DMS153 treated with DMSO at 0.1 percent for 48 hours (cell line): ENCODE measurements around the gene UTS2R.
"Not testable (repeated sequence)": the region's sequence is repeated elsewhere in the genome, so short reads cannot be mapped to it uniquely, and the experiment has no call there.

Source experiments
- DNase-seq: peaks from one replicate; lab custom pipeline; 2025; ENCODE audit not compliant: unreplicated experiment; lab: John Stamatoyannopoulos, UW

The UTS2R gene

DNA sequence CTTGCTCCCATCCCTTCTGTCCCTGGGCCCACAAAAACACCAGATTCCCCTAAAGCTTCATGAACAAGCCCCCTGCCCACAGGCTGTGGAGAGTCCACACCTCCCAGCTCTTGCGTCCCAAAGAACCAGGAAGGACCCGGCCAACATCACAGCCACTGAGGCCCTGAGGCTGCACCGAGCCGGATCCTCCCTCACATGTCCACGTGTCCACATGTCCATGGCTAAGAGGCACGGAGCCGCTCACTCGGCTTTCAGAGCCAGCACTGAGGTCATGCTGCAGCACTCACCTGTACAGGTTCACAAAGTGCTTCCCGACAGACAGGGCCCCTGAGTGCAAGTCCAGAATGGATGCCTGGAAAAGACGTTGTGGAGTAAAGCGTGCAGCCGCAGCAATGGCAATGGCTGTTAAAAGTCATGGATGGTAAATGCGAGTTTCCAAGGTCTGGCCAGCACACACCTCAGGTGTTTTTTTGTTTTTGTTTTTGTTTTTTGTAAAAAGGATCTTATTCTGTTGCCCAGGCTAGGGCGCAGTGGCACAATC, 34.6 kb downstream of the UTS2R start:
- no peak for DNase-seq

DNA sequence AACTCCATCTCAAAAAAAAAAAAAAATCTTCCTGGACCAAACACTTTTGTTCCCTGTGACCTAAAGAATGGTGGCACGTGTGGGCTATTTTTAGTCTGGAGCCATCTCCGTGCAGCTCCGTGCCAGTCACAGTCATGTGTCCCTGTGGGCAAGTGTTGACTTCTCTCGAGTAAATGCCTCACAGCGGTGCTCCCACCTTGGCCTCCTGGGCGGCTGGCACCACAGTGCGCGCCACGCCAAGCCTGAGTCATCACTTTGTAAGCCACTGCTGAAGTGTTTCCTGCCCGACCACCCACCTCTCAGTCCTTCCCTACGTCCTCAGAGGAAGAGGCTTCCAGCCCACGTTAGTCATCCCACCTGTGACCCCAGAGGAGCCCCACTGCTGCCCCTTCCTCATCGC, 35.7 kb downstream of the UTS2R start:
- DNase-seq, result no peak

DNA sequence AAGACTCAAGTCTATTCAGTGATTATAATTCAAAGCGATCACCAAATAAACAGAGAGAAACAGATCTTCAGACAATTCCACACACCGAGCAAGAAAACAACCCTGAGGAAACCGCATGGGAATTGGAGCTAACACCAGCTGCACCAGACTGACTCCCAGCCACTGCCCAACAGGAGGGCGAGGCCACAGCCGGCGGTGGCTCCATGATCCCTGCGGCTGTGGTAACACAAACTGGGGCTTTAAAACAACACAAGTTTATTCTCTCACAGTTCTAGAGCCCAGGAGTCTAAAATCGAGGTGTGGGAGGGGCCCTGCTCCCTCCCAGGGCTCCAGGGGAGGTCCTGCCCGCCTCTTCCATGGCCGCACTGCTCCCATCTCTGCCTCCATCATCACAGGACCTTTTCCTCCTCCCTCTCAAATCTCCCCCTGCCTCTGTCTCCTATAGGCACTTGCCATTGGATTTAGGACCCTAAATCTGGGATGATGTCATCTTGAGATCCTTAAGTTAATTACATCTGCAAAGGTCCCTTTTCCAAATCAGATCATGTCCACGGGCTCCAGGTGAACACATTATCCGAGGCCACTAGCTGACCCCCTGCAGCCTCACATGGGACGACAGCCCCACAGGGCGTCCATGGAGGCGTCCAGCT, 36.8 kb downstream of the UTS2R start:
- no peak for DNase-seq

DNA sequence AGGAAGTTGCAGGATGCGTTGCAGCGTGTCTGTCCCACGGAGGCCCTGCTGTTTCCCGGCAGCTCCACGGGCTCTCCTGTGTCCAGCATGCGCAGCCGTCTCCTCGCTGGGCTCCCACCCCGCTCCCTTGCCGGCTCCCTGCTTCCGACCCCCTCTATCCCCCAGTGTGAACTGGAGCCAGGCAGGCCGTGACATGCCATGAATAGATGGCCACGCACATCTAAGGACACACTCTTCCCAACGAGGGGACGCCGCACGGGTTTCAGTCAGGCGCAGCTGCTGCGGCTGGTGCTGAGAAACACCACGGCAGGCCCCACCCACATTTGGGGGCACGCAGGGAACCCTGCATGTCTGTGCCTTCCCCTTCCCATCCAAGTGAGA, 37.4 kb downstream of the UTS2R start:
- DNase-seq, result no peak

DNA sequence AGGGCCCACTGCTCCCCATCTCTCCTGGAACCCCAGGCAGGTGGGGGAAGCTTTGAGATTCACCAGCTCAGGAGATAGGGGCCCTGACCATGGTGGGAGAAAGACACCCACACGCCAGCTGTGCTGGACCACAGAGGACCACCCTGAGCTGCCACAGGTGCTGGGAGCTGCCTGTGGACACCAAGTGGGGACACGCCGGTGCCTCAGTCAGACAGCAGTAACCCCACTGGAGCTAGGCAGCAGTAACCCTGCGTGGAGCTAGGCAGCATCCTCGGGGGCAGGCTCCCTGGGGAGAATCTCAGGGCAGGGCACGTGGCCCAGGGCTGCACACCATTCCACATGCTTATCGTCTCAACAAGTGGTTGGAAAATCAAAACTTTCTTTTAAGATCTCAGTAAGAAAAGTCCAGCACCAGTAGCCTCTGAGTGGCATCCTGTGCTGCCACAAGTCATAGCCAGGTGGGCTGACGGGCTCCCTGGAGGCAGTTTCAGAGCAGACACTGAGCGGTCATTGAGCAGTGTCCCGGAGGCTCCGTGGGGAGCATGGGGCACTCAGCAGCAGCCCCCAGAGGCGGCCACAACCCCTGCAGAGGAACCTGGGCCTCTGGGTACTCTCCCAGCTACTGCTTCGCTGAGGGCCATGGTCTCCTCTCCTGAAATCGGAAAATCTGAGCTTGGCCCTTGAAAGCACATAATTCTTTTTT, 38.6 kb downstream of the UTS2R start:
- no peak for DNase-seq

DNA sequence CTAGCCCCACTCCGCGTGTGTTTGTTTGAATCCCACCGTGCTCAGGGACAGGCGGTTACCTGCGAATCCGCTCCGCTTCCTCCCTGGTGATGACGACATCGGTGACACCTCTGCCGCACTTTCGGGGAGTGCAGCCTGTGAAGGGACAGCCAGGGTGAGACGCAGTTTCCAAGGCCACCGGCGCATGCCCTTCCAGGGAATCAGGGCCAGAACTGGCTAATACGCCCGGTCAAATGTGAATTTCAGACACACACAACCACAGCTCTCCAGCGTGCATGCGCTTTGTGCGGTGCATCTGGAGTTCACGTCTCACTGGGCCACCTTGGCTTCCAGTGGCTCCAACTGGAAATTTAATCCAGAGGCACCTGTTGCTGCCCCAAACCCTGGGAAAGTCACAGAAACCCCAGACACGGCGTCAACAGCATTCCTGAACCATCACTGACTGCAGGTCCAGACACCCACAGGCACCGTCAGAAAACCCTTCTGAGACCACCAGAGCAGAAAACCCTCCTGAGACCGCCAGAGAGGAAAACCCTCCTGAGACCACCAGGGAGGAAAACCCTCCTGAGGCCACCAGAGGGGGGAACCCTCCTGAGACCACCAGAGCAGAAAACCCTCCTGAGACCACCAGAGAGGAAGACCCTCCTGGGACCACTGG, 40.0 kb downstream of the UTS2R start:
- DNase-seq, result no peak

DNA sequence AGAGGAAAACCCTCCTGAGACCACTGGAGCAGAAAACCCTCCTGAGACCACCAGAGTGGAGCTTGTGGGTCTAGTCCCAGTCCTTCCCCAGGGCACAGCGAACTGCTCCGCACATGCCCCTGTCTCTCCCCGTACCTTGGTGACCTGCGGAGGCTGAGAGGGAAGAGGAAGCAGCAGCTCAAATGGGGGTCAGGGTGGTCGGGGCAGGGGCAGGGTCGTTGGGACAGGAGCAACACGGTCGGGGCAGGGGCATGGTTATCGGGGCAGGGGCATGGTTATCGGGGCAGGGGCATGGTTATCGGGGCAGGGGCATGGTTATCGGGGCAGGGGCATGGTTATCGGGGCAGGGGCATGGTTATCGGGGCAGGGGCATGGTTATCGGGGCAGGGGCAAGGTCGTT, 40.5 kb downstream of the UTS2R start:
- DNase-seq, result not testable (repeated sequence)

DNA sequence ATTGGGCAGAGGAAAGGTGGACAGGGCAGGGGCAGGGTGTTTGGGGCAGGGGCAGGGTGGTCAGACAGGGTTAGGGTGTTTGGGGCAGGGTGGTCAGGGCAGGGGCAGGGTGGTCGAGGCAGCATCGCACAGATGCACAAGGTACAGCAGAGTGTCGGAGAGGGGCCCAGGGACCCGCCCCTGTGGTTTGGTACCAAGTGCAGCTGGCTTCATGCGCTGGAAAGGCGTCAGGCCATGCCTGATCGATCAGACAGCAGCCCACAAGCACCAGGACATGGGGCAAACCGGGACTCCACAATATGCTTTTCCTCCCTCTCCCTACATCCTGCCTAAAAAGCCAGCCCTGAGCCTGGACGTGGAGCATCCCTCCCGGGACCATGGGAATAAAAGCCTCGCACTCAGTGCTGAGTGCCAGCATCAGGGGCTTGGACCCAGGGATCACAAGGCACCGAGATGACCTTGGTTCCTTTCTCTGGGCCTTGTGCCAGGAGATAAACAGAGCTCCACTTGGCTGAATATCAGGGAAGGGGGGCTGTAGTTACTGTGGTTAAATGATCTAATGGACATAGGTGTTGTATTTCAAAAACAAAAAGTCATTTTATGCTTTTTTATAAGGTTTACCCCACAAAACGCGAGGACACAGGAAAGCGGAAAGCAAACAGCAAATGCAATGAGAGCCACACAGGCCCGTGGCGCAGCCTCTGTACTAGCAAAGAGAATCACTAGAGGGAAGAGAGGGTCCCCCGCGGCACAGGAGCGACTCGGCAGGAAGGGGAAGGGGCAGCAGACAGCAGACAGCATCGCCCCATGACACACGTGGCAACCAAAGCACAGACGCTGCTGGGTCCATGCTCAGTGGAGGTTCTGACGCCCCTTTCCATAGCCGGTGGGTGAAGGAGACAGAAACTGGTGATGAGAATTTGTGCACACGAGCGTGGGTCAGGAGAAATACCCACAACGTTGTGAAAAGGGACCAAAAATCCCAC, 41.3 kb downstream of the UTS2R start:
- peak; percentile 52 for DNase-seq

DNA sequence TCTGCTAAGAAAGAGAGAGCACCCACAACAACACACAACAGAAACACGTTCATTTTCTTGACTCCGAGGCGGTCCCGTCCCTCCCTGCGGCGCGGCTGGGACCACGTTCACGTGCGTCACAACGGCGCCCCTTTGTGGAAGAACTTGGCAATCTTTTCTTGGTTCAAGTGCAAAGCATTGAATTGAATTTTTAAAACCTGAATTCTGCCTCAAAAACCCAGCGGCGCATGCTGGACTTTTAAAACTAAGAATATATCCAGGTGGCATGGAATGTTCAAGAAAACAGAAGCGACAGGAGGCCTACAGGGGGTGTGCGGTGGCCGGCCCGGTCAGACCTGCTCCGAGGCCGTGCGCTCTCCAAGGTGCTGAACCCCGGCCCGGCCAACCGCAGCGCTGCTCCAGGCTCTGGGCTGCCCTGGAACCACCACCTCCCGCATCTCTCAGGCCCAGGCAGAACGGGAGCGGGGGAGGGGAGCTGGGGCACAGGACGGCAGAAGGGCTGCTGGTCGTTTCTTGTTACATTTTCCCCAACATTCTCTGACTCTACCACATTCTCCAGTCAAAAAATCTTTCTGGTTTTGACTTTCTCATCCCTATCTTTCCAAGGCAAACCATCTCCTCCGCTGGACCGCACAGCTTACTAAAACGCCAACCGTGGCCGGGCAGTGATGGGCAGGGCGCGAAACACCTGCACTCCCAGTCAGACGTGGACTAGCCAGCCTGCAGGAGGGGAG, 43.1 kb downstream of the UTS2R start:
- peak; percentile 11 for DNase-seq

DNA sequence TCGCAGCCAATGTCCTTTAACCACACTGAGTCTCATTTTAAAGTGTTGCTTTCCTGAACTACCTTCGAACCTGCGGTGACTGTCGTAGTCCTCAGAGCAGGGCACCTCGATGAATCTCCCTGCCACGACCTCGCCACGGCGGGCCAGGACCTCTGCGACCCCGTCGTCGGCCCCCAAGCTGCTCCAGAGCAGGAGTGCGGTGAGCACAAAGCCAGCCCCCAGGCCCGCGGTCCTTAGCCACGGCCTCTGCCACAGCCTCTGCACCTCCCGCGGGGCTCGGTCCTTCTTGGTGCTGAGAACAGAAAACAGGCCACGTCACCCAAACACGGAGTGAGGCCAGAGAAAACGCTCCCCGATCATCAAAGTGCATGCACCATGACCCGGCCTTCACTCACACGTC, 43.8 kb downstream of the UTS2R start:
- DNase-seq, result no peak

DNA sequence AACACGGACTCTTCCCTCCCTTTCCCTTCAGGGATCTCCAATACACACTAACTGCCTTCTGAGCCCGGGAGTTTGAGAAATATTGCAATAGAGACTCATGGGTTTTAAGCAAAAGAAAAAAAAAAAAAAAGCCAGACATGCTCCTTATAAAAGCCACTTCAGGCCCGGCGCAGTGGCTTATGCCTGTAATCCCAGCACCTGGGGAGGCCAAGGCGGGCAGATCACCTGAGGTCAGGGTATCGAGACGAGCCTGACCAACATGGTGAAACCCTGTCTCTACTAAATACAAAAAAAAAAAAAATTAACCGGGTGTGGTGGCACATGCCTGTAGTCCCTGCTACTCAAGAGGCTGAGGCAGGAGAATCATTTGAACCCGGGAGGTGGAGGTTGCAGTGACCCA, 44.2 kb downstream of the UTS2R start:
- no peak for DNase-seq

DNA sequence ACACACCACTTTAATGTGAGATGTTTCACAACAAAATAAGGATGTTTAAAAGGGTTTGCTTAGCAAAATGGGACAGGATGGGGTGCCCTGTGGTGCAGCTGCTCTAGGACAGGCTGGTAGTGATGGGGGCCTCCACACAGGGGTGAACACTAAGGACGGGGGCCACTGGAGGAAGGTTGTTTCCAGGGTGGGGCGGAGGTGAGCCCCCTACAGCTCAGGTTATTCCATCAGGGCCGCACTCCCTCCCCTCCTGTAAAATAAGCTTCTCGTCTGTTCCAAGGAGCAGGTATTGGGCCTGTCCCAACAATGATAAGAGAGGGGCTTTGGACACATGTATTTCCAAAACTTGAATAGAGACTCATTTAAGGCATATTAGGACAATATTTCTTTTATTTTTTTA, 44.7 kb downstream of the UTS2R start:
- DNase-seq, result no peak

DNA sequence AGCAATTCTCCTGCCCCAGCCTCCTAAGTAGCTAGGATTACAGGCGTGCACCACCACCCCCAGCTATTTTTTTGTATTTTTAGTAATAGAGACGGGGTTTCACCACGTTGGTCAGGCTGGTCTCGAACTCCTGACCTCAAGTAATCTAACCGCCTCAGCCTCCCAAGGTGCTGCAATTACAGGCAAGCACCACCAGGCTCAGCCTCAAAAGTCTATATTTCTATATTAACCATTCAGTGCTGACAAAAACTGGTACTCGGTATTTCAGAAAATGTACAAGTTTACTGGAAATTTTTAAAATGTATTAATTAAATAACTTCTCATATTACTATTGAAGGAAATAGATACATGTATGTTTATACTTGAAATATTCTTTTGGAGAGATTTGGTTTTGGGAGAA, 45.2 kb downstream of the UTS2R start:
- no peak for DNase-seq

DNA sequence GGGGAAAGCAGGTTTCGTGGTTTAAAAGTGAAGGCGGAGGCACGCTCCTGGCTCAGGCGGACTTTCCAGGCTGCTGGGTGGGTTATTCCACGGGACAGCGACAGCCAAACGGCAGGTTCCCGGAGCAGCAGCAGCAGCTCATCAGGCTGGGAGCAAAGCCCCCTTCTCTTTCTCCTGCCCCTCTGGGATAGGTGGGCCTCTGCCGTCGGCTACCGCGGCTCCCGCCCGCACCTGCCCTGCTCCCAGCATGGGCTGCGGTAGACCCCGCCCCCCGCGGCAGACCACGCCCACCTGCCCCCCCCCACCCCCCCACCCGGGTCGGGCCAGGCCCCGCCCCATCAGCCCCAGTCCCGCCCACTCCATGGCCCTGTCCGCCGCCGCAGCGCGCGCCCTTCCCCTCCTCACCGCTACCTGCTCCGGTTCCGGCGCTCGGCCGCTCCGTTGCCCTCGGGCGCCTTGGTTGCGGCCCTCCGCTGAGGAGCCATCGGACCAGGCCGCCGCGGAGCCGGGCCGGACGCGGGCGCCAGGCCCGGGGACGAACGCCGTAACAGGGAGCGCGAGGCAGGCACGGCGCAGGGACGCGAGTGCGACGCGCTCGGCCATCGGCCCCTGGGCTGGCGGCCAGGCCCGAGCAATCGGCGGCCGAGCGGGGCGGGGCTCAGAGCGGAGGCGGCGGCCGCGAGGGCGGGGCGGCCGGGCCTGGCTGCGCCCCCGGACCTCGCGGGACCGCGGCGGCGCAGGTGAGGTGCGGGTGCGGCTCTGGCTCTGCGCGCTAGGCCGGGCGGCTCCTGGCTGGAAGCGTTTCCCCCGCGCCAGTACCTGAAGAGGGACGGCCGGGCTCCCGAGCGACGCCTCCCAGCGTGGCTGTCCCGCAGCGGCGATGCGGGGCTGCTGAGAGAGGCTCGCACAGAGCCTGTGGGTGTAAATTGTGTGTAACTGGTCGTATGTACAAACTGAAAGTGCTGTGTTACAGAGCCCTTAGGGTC, 46.7 kb downstream of the UTS2R start, which contains the start of the genes HEXD and OGFOD3:
Gene HEXD (plus strand): TSS at position 347 of the 986 bp plus-strand sequence. CDS start 1,453 bp downstream, outside the sequence.
Gene OGFOD3 (minus strand): TSS at position 586 of the 986 bp plus-strand sequence. CDS start 101 bp downstream, at position 485.
- DNase-seq, result peak; percentile 63

DNA sequence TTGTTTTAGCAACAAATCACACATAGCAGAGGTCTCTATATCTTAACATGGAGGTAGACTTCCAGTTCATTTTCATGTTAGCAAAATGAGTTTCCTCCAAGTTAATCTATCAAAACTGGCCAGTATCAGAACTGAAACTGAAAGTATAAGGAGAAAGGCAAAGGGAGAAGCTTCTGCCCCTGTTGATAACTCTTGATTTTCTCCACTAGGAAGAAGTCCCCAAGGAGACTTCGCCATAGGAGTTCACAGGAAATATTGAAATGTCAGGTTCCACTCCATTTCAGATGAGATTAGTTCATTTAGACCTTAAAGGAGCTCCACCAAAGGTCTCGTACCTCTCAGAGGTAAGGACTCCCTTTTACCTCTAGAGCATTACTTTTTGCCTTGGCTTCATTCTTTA, 48.0 kb downstream of the UTS2R start:
- DNase-seq, result no peak

DNA sequence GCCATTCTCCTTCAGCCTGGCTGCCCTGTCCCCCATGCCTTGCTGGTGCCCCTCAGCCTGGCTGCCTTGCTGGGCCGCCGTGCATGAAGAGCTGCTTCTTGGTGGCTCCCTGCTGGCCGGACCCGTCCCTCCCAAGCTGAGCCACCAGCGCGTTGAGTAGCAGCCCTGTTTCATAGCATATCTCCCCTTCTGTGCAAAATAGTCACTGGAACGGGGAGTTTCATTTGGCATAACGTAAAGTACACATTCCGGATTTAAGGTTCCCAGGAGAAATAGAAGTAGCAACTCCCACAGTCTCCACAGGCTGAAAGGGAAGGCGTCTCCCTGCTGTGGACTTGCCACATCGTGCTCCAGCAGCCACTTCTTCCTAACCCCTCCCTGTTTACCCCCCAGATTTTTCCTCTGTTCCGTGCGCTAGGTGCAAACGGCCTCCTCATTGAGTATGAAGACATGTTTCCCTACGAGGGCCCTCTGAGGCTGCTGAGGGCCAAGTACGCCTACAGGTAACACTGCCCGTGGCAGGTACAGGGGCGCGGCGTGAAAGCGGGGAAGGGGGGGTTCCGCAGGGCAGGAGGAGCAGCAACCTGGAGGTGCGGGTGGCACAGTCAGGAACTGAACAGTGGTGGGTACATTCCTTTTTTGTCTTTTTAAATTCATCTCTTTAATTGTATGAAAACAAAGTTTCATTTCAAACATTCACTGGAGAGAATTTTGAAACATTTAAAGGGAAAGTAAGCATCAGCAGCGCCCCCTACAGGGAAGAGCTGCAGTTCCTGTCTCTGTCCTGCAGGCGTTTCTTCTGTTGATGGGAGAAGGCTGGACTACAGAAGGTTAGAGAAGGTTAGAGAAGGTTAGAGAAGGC, 52.7 kb downstream of the UTS2R start:
- no peak for DNase-seq

DNA sequence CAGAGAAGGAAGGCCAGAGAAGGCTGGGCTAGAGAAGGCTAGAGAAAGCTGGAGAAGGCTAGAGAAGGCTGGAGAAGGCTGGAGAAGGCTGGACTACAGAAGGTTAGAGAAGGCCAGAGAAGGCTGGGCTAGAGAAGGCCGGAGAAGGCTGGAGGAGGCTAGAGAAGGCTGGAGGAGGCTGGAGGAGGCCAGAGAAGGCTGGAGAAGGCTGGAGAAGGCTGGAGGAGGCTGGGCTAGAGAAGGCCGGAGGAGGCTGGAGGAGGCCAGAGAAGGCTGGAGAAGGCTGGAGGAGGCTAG, 53.2 kb downstream of the UTS2R start:
- no peak for DNase-seq
